HFF-Myc (cell line): ENCODE measurements around the gene IRAK3.

Source experiments
- DNase-seq: peaks from one replicate; pipeline ENCODE4 v3.0.0-alpha.2; 2011; ENCODE audit warnings: low read depth; ENCODE audit errors: extremely low read depth
- H3K4me3 ChIP-seq: replicated peaks from 2 replicates; pipeline ENCODE4 v1.5.1; 2011; ENCODE audit warnings: low read depth, mild to moderate bottlenecking, control low read depth, low read length
- TF ChIP-seq, protein P1 (sequence below): IDR thresholded peaks from 2 replicates; pipeline ENCODE4 v1.5.1; 2012; ENCODE audit warnings: mild to moderate bottlenecking, low read depth, low read length, control low read depth; ENCODE audit errors: missing control alignments

The IRAK3 gene

DNA sequence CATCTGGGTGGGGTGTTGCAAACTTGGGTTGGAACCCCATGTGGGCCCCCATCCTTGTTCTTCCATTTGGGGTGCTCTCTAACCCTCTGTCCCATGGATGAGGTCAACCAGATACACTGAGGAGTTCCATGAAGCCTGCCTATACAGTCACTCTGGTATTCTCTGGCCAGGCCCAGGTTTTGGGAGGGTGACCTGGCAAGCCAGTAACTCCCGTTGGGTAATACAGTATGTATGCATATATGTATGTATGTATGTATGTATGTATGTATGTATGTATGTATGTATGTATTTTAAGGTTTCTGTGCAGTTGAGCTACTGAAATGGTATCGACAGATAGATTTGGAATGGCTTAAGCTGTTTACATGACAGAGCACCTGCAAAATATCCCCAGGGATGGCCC, 100.5 kb downstream of the IRAK3 start:
- no peak for DNase-seq
- no peak overlapping the region for H3K4me3 ChIP-seq
- TF ChIP-seq, protein P1, sequence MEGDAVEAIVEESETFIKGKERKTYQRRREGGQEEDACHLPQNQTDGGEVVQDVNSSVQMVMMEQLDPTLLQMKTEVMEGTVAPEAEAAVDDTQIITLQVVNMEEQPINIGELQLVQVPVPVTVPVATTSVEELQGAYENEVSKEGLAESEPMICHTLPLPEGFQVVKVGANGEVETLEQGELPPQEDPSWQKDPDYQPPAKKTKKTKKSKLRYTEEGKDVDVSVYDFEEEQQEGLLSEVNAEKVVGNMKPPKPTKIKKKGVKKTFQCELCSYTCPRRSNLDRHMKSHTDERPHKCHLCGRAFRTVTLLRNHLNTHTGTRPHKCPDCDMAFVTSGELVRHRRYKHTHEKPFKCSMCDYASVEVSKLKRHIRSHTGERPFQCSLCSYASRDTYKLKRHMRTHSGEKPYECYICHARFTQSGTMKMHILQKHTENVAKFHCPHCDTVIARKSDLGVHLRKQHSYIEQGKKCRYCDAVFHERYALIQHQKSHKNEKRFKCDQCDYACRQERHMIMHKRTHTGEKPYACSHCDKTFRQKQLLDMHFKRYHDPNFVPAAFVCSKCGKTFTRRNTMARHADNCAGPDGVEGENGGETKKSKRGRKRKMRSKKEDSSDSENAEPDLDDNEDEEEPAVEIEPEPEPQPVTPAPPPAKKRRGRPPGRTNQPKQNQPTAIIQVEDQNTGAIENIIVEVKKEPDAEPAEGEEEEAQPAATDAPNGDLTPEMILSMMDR, result no peak

DNA sequence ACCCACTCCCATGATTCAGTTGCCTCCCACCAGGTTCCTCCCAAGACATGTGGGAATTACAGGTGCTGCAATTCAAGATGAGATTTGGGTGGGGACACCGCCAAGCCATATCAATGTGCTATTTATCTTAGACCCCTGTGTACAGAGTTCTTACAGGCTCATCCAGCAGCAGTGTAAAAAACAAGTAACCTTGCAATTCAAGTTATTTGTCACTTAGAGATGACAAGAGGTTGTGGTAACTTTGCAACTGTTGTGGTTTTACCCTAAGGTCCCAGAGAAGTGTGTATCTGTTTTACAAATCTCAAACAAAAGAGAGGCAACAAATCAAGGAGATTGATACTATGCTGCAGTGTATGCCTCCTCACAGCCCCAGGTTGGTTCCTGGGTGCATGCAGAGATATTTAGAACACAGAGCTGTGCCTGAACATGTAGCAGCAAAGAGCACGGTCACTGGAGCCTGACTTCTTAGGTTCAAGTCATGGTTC, 101.7 kb downstream of the IRAK3 start:
- H3K4me3 ChIP-seq, result no peak overlapping the region
- TF ChIP-seq, protein P1, result no peak
- DNase-seq, result no peak

DNA sequence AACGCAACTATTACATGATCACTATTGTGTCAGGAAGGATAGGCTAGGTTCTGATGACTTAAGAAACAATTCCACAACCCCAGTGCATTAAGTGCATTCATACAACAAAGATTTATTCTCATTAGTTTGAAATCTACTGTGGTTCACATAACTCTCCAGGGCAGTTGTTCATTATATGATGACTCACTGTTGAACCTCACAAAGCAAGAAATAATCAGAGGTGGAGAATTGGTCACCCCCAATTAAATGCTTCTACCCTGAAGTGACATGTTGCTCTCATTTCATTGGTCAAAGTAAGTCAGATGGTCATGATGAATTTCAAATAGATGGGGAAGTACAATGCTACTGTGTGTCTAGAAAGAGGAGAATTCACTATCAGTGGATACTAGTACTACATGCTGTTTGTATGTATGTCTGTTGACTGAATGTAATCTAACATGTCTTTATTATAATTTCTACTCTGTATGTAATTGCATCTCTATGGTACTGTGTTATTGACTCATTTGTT, 107.2 kb downstream of the IRAK3 start:
- TF ChIP-seq, protein P1, result no peak
- H3K4me3 ChIP-seq, result no peak overlapping the region
- DNase-seq, result no peak

DNA sequence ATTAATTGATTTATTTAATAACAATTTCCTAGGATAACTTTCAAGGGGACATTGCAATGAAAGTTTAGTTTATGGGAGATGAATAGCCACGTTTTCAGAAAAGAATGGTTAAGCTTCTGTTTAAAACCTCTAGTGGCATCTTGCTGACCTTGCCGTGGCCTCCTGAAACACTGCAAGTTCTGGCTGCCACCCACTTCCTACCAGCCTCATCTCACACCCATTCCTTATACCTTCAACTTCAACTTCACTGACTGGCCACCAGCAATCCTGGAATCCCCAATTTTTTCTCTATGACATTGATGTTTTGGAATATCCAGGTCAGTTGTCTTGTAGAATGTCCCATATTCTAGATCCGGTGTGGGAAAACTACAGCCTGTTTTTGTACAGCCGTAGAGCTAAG, 108.1 kb downstream of the IRAK3 start:
- TF ChIP-seq, protein P1, result no peak
- DNase-seq, result no peak
- no peak overlapping the region for H3K4me3 ChIP-seq

DNA sequence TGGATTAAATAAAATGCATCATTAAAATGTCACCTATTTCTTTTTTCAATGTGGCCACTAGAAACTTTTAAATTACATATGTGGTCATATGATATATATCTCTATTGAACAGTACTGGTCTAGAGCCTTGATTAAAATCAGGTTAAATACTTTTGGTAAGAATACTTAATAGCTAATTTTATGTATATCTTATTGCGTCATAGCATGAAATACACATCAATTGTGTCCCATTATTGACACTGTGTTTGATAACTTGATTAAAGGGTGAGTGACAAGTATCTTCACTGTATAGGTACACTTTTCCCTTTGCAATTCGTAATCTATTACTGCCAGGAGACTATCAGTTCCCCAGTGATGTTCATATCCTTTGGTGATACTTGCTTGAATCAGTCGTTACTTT, 108.9 kb downstream of the IRAK3 start:
- TF ChIP-seq, protein P1, result no peak

DNA sequence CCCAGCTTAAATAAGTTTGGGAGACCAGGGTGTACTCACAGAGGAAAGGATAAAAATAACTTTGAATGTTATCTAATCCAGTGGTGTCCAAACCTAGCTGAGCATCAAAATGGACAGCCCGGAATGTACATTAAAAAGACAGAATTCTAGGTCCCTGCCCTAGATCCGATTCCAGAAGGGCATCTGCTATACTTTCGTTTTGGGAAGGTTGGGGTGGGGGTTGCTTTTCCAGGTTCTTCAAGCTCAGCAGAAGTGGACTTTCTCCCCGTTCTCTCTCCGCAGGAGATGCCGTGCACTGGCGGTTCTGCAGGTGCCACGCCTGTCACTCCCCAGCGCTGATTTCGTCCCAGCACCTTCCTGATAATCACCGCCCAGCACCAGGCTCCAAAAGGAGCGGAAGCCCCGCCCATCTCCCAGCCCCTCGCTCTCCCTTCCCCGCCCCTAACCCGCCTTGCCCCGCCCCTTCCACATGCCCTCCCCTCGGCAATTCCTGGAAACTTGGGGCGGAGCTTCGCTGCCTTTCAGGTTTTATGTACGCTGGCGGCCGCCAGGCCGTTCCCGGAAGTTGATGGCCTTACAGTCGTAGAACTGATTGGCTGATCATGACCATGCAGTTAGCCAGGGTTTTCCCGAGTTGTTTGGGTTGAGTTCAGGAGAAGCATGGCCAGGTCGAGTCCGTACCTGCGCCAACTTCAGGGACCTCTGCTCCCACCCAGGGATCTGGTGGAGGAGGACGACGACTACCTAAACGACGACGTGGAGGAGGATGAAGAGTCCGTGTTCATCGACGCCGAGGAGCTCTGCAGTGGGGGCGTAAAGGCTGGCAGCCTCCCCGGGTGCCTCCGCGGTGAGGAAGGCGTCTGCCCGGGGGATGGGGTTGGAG, 113.2 kb downstream of the IRAK3 start, which contains the start of gene HELB:
Gene HELB (plus strand): TSS at position 550 of the 883 bp plus-strand sequence. CDS start 111 bp downstream, at position 661.
- DNase-seq, result peak; percentile 91
- TF ChIP-seq, protein P1, result no peak
- H3K4me3 ChIP-seq, result peak within 1 kb of the TSS; percentile 85

More for the DNA sequence above, 108.9 kb downstream of the IRAK3 start:
- H3K4me3 ChIP-seq, result no peak overlapping the region
- DNase-seq, result no peak
